DND-41 (cell line): ENCODE results near the gene ADCY9.
"Not testable (repeated sequence)": the region's sequence is repeated elsewhere in the genome, so short reads cannot be mapped to it uniquely, and the experiment has no call there.

Experiments
- ATAC-seq: fragments of 200-7000 bp; cut with Tn5 transposase; 3 replicates; pipeline ENCODE4 v1.9.1; 2021; ENCODE audit warnings: low read depth; ENCODE audit not compliant: insufficient read depth
- DNase-seq: peaks from one replicate; pipeline ENCODE4 v3.0.0-alpha.2; 2020
- H2AFZ ChIP-seq: 2 replicates; pipeline ENCODE4 v1.6.0; 2012; ENCODE audit warnings: low read depth, low read length
- H3K27ac ChIP-seq: 2 replicates; pipeline ENCODE4 v1.5.1; 2012; ENCODE audit warnings: low read length, inconsistent platforms
- H3K27me3 ChIP-seq: fragments of 200-600 bp; sonication (generic); 2 replicates; pipeline ENCODE4 v1.6.0; 2012; ENCODE audit warnings: low read length, mild to moderate bottlenecking, inconsistent platforms; ENCODE audit not compliant: insufficient read depth, poor library complexity
- H3K36me3 ChIP-seq: 2 replicates; pipeline ENCODE4 v1.5.1; 2012; ENCODE audit warnings: low read length, inconsistent platforms; ENCODE audit not compliant: insufficient read depth
- H3K4me1 ChIP-seq: 2 replicates; pipeline ENCODE4 v1.5.1; 2012; ENCODE audit warnings: mild to moderate bottlenecking, low read length; ENCODE audit not compliant: insufficient read depth
- H3K4me2 ChIP-seq: 2 replicates; pipeline ENCODE4 v1.6.0; 2012; ENCODE audit warnings: mild to moderate bottlenecking, moderate library complexity, low read length, inconsistent platforms; ENCODE audit not compliant: insufficient read depth
- H3K4me3 ChIP-seq, 2 experiments: fragments of 200-600 bp in 1 of 2; shearing (Covaris generic) in 1 of 2; 2 replicates each; pipeline ENCODE4 v1.5.1; 2012 to 2016; ENCODE audit warnings: inconsistent platforms in 2 of 2, low read length in 2 of 2, mild to moderate bottlenecking in 2 of 2, low read depth in 1 of 2, moderate library complexity in 1 of 2
- H3K79me2 ChIP-seq: 2 replicates; pipeline ENCODE4 v1.6.0; 2012; ENCODE audit warnings: low read length, inconsistent platforms; ENCODE audit not compliant: insufficient read depth
- H3K9ac ChIP-seq: 2 replicates; pipeline ENCODE4 v1.6.0; 2012; ENCODE audit warnings: low read depth, mild to moderate bottlenecking, inconsistent platforms, low read length, moderate library complexity
- H3K9me3 ChIP-seq: 2 replicates; pipeline ENCODE4 v1.5.1; 2012; ENCODE audit warnings: low read length, moderate library complexity, mild to moderate bottlenecking, inconsistent platforms; ENCODE audit not compliant: insufficient read depth, severe bottlenecking
- H4K20me1 ChIP-seq: 2 replicates; pipeline ENCODE4 v1.6.0; 2012; ENCODE audit warnings: low read length; ENCODE audit not compliant: insufficient read depth
- EZH2 ChIP-seq: IDR thresholded peaks from 3 replicates; pipeline ENCODE4 v1.6.1; 2012; ENCODE audit warnings: borderline replicate concordance, low read depth, mild to moderate bottlenecking, moderate library complexity, low read length, inconsistent platforms; ENCODE audit not compliant: severe bottlenecking
- TF ChIP-seq, protein P1 (sequence below): IDR thresholded peaks from 2 replicates; pipeline ENCODE4 v1.5.1; 2012; ENCODE audit warnings: borderline replicate concordance, low read length, moderate library complexity, mild to moderate bottlenecking; ENCODE audit not compliant: poor library complexity, severe bottlenecking; ENCODE audit errors: extremely low read depth

ADCY9 gene

DNA sequence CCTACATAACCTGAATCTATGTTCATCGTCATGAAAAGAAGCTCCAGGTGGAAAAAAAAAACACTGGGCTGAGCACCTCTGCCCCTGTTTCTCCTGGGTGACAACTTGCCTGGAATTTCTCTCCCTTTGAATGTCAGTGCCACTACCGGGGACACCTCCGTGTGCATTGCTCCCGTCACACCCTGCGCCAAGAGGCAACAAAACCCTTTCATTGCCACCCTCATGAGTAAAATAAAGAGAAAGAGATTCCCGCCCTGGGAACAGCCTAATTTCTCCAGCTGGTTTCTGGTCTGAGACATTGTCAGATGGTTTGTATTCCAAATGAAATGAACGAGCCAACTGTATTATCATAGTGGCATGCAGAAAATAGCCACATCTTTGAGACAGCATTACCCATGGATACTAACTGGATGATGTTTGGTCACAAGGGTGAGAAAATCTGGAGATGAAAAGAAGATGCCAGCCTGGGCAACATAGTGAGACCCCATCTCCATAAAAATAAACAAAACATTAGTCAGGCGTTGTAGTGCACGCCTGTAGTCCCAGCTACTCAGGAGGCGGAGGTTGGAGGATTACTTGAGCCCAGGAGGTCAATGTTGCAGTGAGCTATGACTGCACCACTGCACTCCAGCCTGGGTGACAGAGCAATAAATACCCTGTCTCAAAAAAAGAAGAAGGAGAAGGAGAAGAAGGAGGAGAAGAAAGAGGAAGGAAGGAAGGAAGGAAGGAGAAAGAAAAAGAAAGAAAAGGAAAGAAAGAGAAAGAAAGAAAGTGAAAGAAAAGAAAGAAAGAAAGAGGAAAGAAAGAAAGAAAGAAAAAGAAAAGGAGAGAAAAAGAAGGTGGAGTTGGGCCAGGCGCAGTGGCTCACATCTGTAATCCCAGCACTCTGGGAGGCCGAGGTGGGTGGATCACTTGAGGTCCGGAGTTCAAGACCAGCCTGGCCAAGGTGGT lies 42.2 kb upstream of the ADCY9 start:
- TF ChIP-seq EZH2: no peak
- TF ChIP-seq, protein P1, sequence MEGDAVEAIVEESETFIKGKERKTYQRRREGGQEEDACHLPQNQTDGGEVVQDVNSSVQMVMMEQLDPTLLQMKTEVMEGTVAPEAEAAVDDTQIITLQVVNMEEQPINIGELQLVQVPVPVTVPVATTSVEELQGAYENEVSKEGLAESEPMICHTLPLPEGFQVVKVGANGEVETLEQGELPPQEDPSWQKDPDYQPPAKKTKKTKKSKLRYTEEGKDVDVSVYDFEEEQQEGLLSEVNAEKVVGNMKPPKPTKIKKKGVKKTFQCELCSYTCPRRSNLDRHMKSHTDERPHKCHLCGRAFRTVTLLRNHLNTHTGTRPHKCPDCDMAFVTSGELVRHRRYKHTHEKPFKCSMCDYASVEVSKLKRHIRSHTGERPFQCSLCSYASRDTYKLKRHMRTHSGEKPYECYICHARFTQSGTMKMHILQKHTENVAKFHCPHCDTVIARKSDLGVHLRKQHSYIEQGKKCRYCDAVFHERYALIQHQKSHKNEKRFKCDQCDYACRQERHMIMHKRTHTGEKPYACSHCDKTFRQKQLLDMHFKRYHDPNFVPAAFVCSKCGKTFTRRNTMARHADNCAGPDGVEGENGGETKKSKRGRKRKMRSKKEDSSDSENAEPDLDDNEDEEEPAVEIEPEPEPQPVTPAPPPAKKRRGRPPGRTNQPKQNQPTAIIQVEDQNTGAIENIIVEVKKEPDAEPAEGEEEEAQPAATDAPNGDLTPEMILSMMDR: no peak
- no peaks in the 10 kb centered on the region for H3K9me3 ChIP-seq
- H3K27me3 ChIP-seq: peaks cover 3% of the 10 kb centered on the region
- no peaks in the 10 kb centered on the region for H3K4me1 ChIP-seq
- H3K4me3 ChIP-seq: no peak overlapping the region
- ATAC-seq: no peak
- no peaks in the 10 kb centered on the region for H3K36me3 ChIP-seq
- no peak overlapping the region for H3K4me2 ChIP-seq
- H3K79me2 ChIP-seq: no peaks in the 10 kb centered on the region
- H3K27ac ChIP-seq: no peak overlapping the region
- no peak overlapping the region for H2AFZ ChIP-seq
- H3K9ac ChIP-seq: no peak overlapping the region
- no peak for DNase-seq
- no peaks in the 10 kb centered on the region for H4K20me1 ChIP-seq

DNA sequence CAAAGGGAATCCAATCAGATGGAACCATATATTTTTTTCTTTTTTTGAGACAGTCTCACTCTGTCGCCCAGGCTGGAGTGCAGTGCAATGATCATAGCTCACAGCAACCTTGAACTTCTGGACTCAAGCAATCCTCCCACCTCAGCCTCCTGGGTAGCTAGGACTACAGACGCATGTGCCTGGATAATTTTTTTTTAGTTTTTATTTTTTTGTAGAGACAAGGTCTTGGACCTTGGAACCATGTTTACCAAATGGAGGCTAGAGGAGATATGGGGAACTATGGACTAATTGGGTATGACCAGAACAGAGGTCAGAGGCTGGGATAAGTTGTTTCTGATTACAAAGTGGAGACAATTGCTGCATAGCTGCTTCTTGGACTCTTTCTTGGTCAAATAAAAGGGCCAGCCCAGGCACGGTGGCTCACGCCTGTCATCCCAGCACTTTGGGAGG lies 41.2 kb upstream of the ADCY9 start:
- Histone ChIP-seq H2AFZ (no peak overlapping the region), H3K9me3 (no peaks in the 10 kb centered on the region), H3K9ac (no peak overlapping the region), H3K4me1 (no peaks in the 10 kb centered on the region), H4K20me1 (no peaks in the 10 kb centered on the region), H3K36me3 (no peaks in the 10 kb centered on the region), H3K79me2 (no peaks in the 10 kb centered on the region), H3K4me2 (no peak overlapping the region), H3K27ac (no peak overlapping the region), H3K4me3 (no peak overlapping the region), H3K27me3 (peaks cover 3% of the 10 kb centered on the region)
- ATAC-seq (no peak), DNase-seq (no peak)
- TF ChIP-seq EZH2: no peak
- TF ChIP-seq, protein P1: no peak

DNA sequence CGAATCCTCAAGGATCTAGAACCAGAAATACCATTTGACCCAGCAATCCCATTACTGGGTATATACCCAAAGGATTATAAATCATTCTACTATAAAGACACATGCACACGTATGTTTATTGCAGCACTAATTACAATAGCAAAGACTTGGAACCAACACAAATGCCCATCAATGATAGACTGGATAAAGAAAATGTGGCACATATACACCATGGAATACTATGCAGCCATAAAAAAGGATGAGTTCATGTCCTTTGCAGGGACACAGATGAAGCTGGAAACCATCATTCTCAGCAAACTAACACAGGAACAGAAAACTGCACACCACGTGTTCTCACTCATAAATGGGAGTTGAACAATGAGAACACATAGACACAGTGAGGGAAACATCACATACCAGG lies 40.3 kb upstream of the ADCY9 start:
- H3K9ac ChIP-seq, H2AFZ ChIP-seq, H3K27ac ChIP-seq, H3K27me3 ChIP-seq, H3K36me3 ChIP-seq, DNase-seq, H3K4me1 ChIP-seq, H3K79me2 ChIP-seq, ATAC-seq, H3K4me3 ChIP-seq, H3K9me3 ChIP-seq, H4K20me1 ChIP-seq, H3K4me2 ChIP-seq: not testable (repeated sequence)

DNA sequence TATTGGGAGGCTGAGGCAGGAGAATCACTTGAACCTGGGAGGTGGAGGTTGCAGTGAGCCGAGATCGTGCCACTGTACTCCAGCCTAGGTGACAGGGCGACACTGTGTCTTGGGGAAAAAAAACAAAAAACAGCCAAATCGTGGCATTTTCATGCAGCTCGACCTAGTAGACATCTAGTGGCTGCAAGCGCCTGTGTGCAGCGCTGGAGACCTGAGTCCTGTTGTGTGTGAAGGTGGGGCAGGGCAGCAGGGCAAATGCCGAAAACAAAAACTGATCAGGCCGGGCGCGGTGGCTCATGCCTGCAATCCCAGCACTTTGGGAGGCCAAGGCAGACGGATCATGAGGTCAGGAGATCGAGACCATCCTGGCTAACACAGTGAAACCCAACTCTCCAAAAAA lies 37.1 kb upstream of the ADCY9 start:
- H4K20me1 ChIP-seq, ATAC-seq, H3K4me2 ChIP-seq: not testable (repeated sequence)

More for the DNA sequence above, 37.1 kb upstream of the ADCY9 start:
- not testable (repeated sequence) for H3K27me3 ChIP-seq, H3K9ac ChIP-seq, H3K4me3 ChIP-seq, H3K4me1 ChIP-seq, H3K79me2 ChIP-seq, H3K36me3 ChIP-seq, H2AFZ ChIP-seq, H3K27ac ChIP-seq, H3K9me3 ChIP-seq, DNase-seq
